IPS-20b (cell line): ENCODE data around the gene CLDN17.

Experiments used
- H3K27ac ChIP-seq: one replicate; pipeline ENCODE4 v1.5.1; 2013; ENCODE audit warnings: low read length
- H3K27me3 ChIP-seq: 2 replicates; pipeline ENCODE4 v1.6.1; 2013; ENCODE audit warnings: mild to moderate bottlenecking, low read length, inconsistent platforms; ENCODE audit not compliant: insufficient read depth
- H3K36me3 ChIP-seq: 2 replicates; pipeline ENCODE4 v1.6.1; 2013; ENCODE audit warnings: low read depth, mild to moderate bottlenecking, inconsistent platforms, low read length, moderate library complexity; ENCODE audit not compliant: insufficient read depth
- H3K4me1 ChIP-seq: 2 replicates; pipeline ENCODE4 v1.6.1; 2013; ENCODE audit warnings: mild to moderate bottlenecking, control low read depth, inconsistent platforms, low read length, moderate library complexity; ENCODE audit not compliant: insufficient read depth
- H3K4me3 ChIP-seq: 2 replicates; pipeline ENCODE4 v1.5.1; 2013; ENCODE audit warnings: mild to moderate bottlenecking, low read length, inconsistent platforms
- H3K9ac ChIP-seq: 2 replicates; pipeline ENCODE4 v1.6.1; 2013; ENCODE audit warnings: low read depth, mild to moderate bottlenecking, inconsistent platforms, low read length, moderate library complexity
- H3K9me3 ChIP-seq: 2 replicates; pipeline ENCODE4 v1.6.1; 2013; ENCODE audit warnings: mild to moderate bottlenecking, low read depth, low read length, inconsistent platforms; ENCODE audit not compliant: insufficient read depth

CLDN17 gene

GRCh38 chr21:30166705-30167104, at the start of gene CLDN17:
Gene CLDN17 (minus strand): TSS chr21:30166805. CDS start chr21:30166617, 188 bp downstream.
- Histone ChIP-seq H3K27me3 (no peaks in the 10 kb centered on the region), H3K4me1 (no peaks in the 10 kb centered on the region), H3K9ac (no peak within 1 kb of the TSS), H3K4me3 (no peak within 1 kb of the TSS), H3K27ac (no peak within 1 kb of the TSS), H3K9me3 (no peaks in the 10 kb centered on the region), H3K36me3 (no peaks in the 10 kb centered on the region)

GRCh38 chr21:30216041-30216723, 49.6 kb upstream of the CLDN17 start, which contains the start of gene CLDN8:
Gene CLDN8 (minus strand): TSS chr21:30216097. CDS start chr21:30215925, 172 bp downstream.
- no peak within 1 kb of the TSS for H3K4me3 ChIP-seq
- no peaks in the 10 kb centered on the region for H3K4me1 ChIP-seq
- H3K9me3 ChIP-seq: no peaks in the 10 kb centered on the region
- no peaks in the 10 kb centered on the region for H3K27me3 ChIP-seq
- no peaks in the 10 kb centered on the region for H3K36me3 ChIP-seq
- H3K27ac ChIP-seq: no peak within 1 kb of the TSS
- H3K9ac ChIP-seq: no peak within 1 kb of the TSS

- Histone ChIP-seq H3K9me3 (no peaks in the 10 kb centered on the region), H3K27ac (no peak overlapping the region), H3K27me3 (no peaks in the 10 kb centered on the region), H3K4me3 (no peak overlapping the region), H3K9ac (no peak overlapping the region), H3K4me1 (peaks cover 3% of the 10 kb centered on the region; the same call in 1 of the 2 replicates), H3K36me3 (no peaks in the 10 kb centered on the region)
These were observed 44.5 kb upstream of the CLDN17 start for GRCh38 chr21:30211071-30211470.

- Histone ChIP-seq H3K27ac (no peak overlapping the region), H3K4me3 (no peak overlapping the region)
These were observed 43.0 kb upstream of the CLDN17 start for GRCh38 chr21:30209601-30210000.

GRCh38 chr21:30207252-30207579, 40.6 kb upstream of the CLDN17 start:
- Histone ChIP-seq H3K4me1 (peaks cover 3% of the 10 kb centered on the region; the same call in 1 of the 2 replicates), H3K9me3 (no peaks in the 10 kb centered on the region), H3K27ac (no peak overlapping the region), H3K9ac (no peak overlapping the region), H3K4me3 (no peak overlapping the region), H3K36me3 (no peaks in the 10 kb centered on the region), H3K27me3 (no peaks in the 10 kb centered on the region)

More at GRCh38 chr21:30209601-30210000, 43.0 kb upstream of the CLDN17 start:
- Histone ChIP-seq H3K36me3 (no peaks in the 10 kb centered on the region), H3K9me3 (no peaks in the 10 kb centered on the region), H3K4me1 (peaks cover 3% of the 10 kb centered on the region; the same call in 1 of the 2 replicates), H3K27me3 (no peaks in the 10 kb centered on the region), H3K9ac (no peak overlapping the region)

GRCh38 chr21:30206551-30207251, 40.1 kb upstream of the CLDN17 start:
- no peaks in the 10 kb centered on the region for H3K27me3 ChIP-seq

GRCh38 chr21:30200000-30200399, 33.4 kb upstream of the CLDN17 start:
- no peaks in the 10 kb centered on the region for H3K9me3 ChIP-seq

More at GRCh38 chr21:30206551-30207251, 40.1 kb upstream of the CLDN17 start:
- H3K4me1 ChIP-seq: peaks cover 3% of the 10 kb centered on the region; the same call in 1 of the 2 replicates
- no peaks in the 10 kb centered on the region for H3K36me3 ChIP-seq
- H3K27ac ChIP-seq: no peak overlapping the region
- H3K4me3 ChIP-seq: no peak overlapping the region
- no peaks in the 10 kb centered on the region for H3K9me3 ChIP-seq
- H3K9ac ChIP-seq: no peak overlapping the region

GRCh38 chr21:30194701-30195299, 28.2 kb upstream of the CLDN17 start:
- Histone ChIP-seq H3K36me3 (no peaks in the 10 kb centered on the region), H3K27ac (no peak overlapping the region), H3K4me3 (no peak overlapping the region), H3K27me3 (no peaks in the 10 kb centered on the region), H3K9me3 (no peaks in the 10 kb centered on the region), H3K9ac (no peak overlapping the region), H3K4me1 (no peaks in the 10 kb centered on the region)

More at GRCh38 chr21:30200000-30200399, 33.4 kb upstream of the CLDN17 start:
- H3K9ac ChIP-seq: no peak overlapping the region
- no peaks in the 10 kb centered on the region for H3K27me3 ChIP-seq
- H3K4me1 ChIP-seq: no peaks in the 10 kb centered on the region
- H3K4me3 ChIP-seq: no peak overlapping the region
- H3K27ac ChIP-seq: no peak overlapping the region
- no peaks in the 10 kb centered on the region for H3K36me3 ChIP-seq

GRCh38 chr21:30193201-30193600, 26.6 kb upstream of the CLDN17 start:
- H3K9me3 ChIP-seq: no peaks in the 10 kb centered on the region
- no peak overlapping the region for H3K27ac ChIP-seq
- H3K36me3 ChIP-seq: no peaks in the 10 kb centered on the region
- H3K9ac ChIP-seq: no peak overlapping the region
- no peaks in the 10 kb centered on the region for H3K27me3 ChIP-seq
- H3K4me3 ChIP-seq: no peak overlapping the region
- H3K4me1 ChIP-seq: no peaks in the 10 kb centered on the region

GRCh38 chr21:30190554-30190953, 23.9 kb upstream of the CLDN17 start:
- H3K9me3 ChIP-seq: no peaks in the 10 kb centered on the region
- H3K9ac ChIP-seq: no peak overlapping the region
- H3K36me3 ChIP-seq: no peaks in the 10 kb centered on the region
- no peak overlapping the region for H3K27ac ChIP-seq
- H3K4me3 ChIP-seq: no peak overlapping the region
- H3K4me1 ChIP-seq: no peaks in the 10 kb centered on the region
- H3K27me3 ChIP-seq: no peaks in the 10 kb centered on the region

- Histone ChIP-seq H3K36me3 (no peaks in the 10 kb centered on the region), H3K9me3 (no peaks in the 10 kb centered on the region), H3K4me1 (no peaks in the 10 kb centered on the region), H3K9ac (no peak overlapping the region), H3K27ac (no peak overlapping the region), H3K27me3 (no peaks in the 10 kb centered on the region), H3K4me3 (no peak overlapping the region)
These were observed 23.2 kb upstream of the CLDN17 start for GRCh38 chr21:30189773-30190172.

- no peak overlapping the region for H3K9ac ChIP-seq
These were observed 19.6 kb upstream of the CLDN17 start for GRCh38 chr21:30186242-30186641.

More at GRCh38 chr21:30186242-30186641, 19.6 kb upstream of the CLDN17 start:
- Histone ChIP-seq H3K9me3 (no peaks in the 10 kb centered on the region), H3K4me1 (no peaks in the 10 kb centered on the region), H3K4me3 (no peak overlapping the region), H3K27me3 (no peaks in the 10 kb centered on the region), H3K27ac (no peak overlapping the region), H3K36me3 (no peaks in the 10 kb centered on the region)
